ENCODE data around the gene CERS1.
A peak's percentile ranks its signal among the peaks of the same experiment; 100 is the strongest.

CERS1 gene

GRCh38 chr19:18847549-18848463 lies 48.2 kb downstream of the CERS1 start:
- peak; percentile 48 for TF ChIP-seq FOXP2 (optimal IDR thresholded peaks at IDR 0.05; ENCODE audit: borderline replicate concordance, extremely low read depth, extremely low read length, insufficient read depth)
- TF ChIP-seq REST (IDR thresholded peaks at IDR 0.05; ENCODE audit: insufficient read depth in 1 of 2, low read depth in 2 of 2, low read length in 2 of 2), result peak in 1 of 2 experiments; percentile 68; a peak in 1 of 4 replicates
- TF ChIP-seq SIN3A (IDR thresholded peaks at IDR 0.05; ENCODE audit: borderline replicate concordance, insufficient read depth, low read length), result no peak
- no peak for TF ChIP-seq TAF1 (IDR thresholded peaks at IDR 0.05; ENCODE audit: borderline replicate concordance, insufficient read depth, low read length)
- TF ChIP-seq POLR2AphosphoS5 (IDR thresholded peaks at IDR 0.05; ENCODE audit: low read depth, low read length), result no peak

GRCh38 chr19:18846862-18847548 lies 49.0 kb downstream of the CERS1 start:
- TF ChIP-seq TAF1 (IDR thresholded peaks at IDR 0.05; ENCODE audit: borderline replicate concordance, insufficient read depth, low read length) (no peak), POLR2AphosphoS5 (IDR thresholded peaks at IDR 0.05; ENCODE audit: low read depth, low read length) (no peak), SIN3A (IDR thresholded peaks at IDR 0.05; ENCODE audit: borderline replicate concordance, insufficient read depth, low read length) (no peak), REST (IDR thresholded peaks at IDR 0.05; ENCODE audit: insufficient read depth in 1 of 2, low read depth in 2 of 2, low read length in 2 of 2) (no peak), FOXP2 (optimal IDR thresholded peaks at IDR 0.05; ENCODE audit: borderline replicate concordance, extremely low read depth, extremely low read length, insufficient read depth) (no peak)

- TF ChIP-seq FOXP2 (optimal IDR thresholded peaks at IDR 0.05; ENCODE audit: borderline replicate concordance, extremely low read depth, extremely low read length, insufficient read depth) (no peak), REST (IDR thresholded peaks at IDR 0.05; ENCODE audit: insufficient read depth in 1 of 2, low read depth in 2 of 2, low read length in 2 of 2) (no peak), TAF1 (IDR thresholded peaks at IDR 0.05; ENCODE audit: borderline replicate concordance, insufficient read depth, low read length) (no peak), SIN3A (IDR thresholded peaks at IDR 0.05; ENCODE audit: borderline replicate concordance, insufficient read depth, low read length) (no peak)
Observed at GRCh38 chr19:18845961-18846360, 50.0 kb downstream of the CERS1 start.

- TF ChIP-seq POLR2AphosphoS5 (IDR thresholded peaks at IDR 0.05; ENCODE audit: low read depth, low read length) (no peak), SIN3A (IDR thresholded peaks at IDR 0.05; ENCODE audit: borderline replicate concordance, insufficient read depth, low read length) (no peak), REST (IDR thresholded peaks at IDR 0.05; ENCODE audit: insufficient read depth in 1 of 2, low read depth in 2 of 2, low read length in 2 of 2) (no peak), FOXP2 (optimal IDR thresholded peaks at IDR 0.05; ENCODE audit: borderline replicate concordance, extremely low read depth, extremely low read length, insufficient read depth) (no peak), TAF1 (IDR thresholded peaks at IDR 0.05; ENCODE audit: borderline replicate concordance, insufficient read depth, low read length) (no peak)
Observed at GRCh38 chr19:18844806-18845329, 51.1 kb downstream of the CERS1 start.

Data from PFSK-1 (cell line).